ENCODE results near the gene ATE1. TPM values are rescaled to one million over a fixed set of nuclear protein-coding genes. Genes with fewer than 3 reads are reported as not detected.
"Not testable (repeated sequence)": the region's sequence is repeated elsewhere in the genome, so short reads cannot be mapped to it uniquely, and the experiment has no call there.

ATE1 gene
- total RNA-seq: 10 to 100 TPM; 31.4 to 47.9 (median 38.3) TPM

- Histone ChIP-seq H3K4me3 (peak within 1 kb of the TSS; percentile 78 to 100 (median 96)), H3K9me3 (no peaks in the 10 kb centered on the region), H3K27me3 (no peaks in the 10 kb centered on the region), H3K27ac (peak within 1 kb of the TSS; percentile 86 to 99 (median 97)), H3K36me3 (peaks cover 0 to 5% (median 0%) of the 10 kb centered on the region in 3 donors), H3K4me1 (peaks cover 0 to 28% (median 0%) of the 10 kb centered on the region in 4 donors)
- TF ChIP-seq POLR2A (IDR thresholded peaks at IDR 0.05) (peak; percentile 81 to 86), CTCF (IDR thresholded peaks at IDR 0.05) (no peak)
- peak; percentile 84 to 95 (median 93) for DNase-seq
Observed at GRCh38 chr10:121927841-121928527, at the start of gene ATE1. ATE1 (minus strand) TSS chr10:121928031; CDS start chr10:121927949, 82 bp downstream.

GRCh38 chr10:121976607-121977006 lies 48.8 kb upstream of the ATE1 start:
- TF ChIP-seq CTCF (IDR thresholded peaks at IDR 0.05): no peak
- no peak for TF ChIP-seq POLR2A (IDR thresholded peaks at IDR 0.05)
- no peaks in the 10 kb centered on the region for H3K36me3 ChIP-seq
- no peak for DNase-seq
- no peak overlapping the region for H3K4me3 ChIP-seq
- no peak overlapping the region for H3K27ac ChIP-seq
- H3K9me3 ChIP-seq: no peaks in the 10 kb centered on the region
- no peaks in the 10 kb centered on the region for H3K27me3 ChIP-seq
- H3K4me1 ChIP-seq: peaks cover 0 to 15% (median 6%) of the 10 kb centered on the region in 4 donors

GRCh38 chr10:121975295-121976086 lies 47.7 kb upstream of the ATE1 start:
- Histone ChIP-seq H3K9me3 (no peaks in the 10 kb centered on the region), H3K4me1 (peaks cover 0 to 15% (median 6%) of the 10 kb centered on the region in 4 donors), H3K36me3 (peaks cover 0 to 4% (median 0%) of the 10 kb centered on the region in 3 donors), H3K4me3 (peak overlapping the region; percentile 79 to 96 (median 88)), H3K27me3 (no peaks in the 10 kb centered on the region), H3K27ac (peak overlapping the region; percentile 92 to 98 (median 95))
- TF ChIP-seq CTCF (IDR thresholded peaks at IDR 0.05) (peak in 2 of 6 experiments; percentile 50 to 70), POLR2A (IDR thresholded peaks at IDR 0.05) (no peak)
- no peak for DNase-seq

GRCh38 chr10:121974535-121975294 lies 46.9 kb upstream of the ATE1 start, which contains the start of gene NSMCE4A:
NSMCE4A (minus strand) TSS chr10:121975217; CDS start chr10:121975165, 52 bp downstream.
- H3K27ac ChIP-seq: peak within 1 kb of the TSS; percentile 92 to 98 (median 95)
- TF ChIP-seq CTCF (IDR thresholded peaks at IDR 0.05) (peak in 4 of 6 experiments; percentile 11 to 80 (median 70)), POLR2A (IDR thresholded peaks at IDR 0.05) (peak; percentile 57 to 58)
- peak within 1 kb of the TSS; percentile 79 to 96 (median 88) for H3K4me3 ChIP-seq
- peaks cover 0 to 15% (median 6%) of the 10 kb centered on the region in 4 donors for H3K4me1 ChIP-seq
- no peaks in the 10 kb centered on the region for H3K27me3 ChIP-seq
- H3K36me3 ChIP-seq: peaks cover 0 to 12% (median 0%) of the 10 kb centered on the region in 3 donors
- H3K9me3 ChIP-seq: no peaks in the 10 kb centered on the region
- DNase-seq: peak; percentile 70 to 87 (median 87)

- no peak for DNase-seq
- H3K27ac ChIP-seq: peak overlapping the region; percentile 92 to 98 (median 95)
- H3K36me3 ChIP-seq: peaks cover 0 to 17% (median 0%) of the 10 kb centered on the region in 3 donors
- H3K4me1 ChIP-seq: peaks cover 0 to 15% (median 6%) of the 10 kb centered on the region in 4 donors
- no peaks in the 10 kb centered on the region for H3K9me3 ChIP-seq
- peak overlapping the region; percentile 79 to 96 (median 88) for H3K4me3 ChIP-seq
- TF ChIP-seq CTCF (IDR thresholded peaks at IDR 0.05): peak in 1 of 6 experiments; percentile 20
- TF ChIP-seq POLR2A (IDR thresholded peaks at IDR 0.05): no peak
- H3K27me3 ChIP-seq: no peaks in the 10 kb centered on the region
Observed at GRCh38 chr10:121974019-121974534, 46.2 kb upstream of the ATE1 start.

- not testable (repeated sequence) for H3K27ac ChIP-seq, H3K9me3 ChIP-seq, H3K4me3 ChIP-seq, H3K27me3 ChIP-seq, DNase-seq
- peaks cover 0 to 13% (median 3%) of the 10 kb centered on the region in 4 donors for H3K4me1 ChIP-seq
- H3K36me3 ChIP-seq: peaks cover 0 to 67% (median 0%) of the 10 kb centered on the region in 3 donors
Observed at GRCh38 chr10:121969086-121969485, 41.3 kb upstream of the ATE1 start.

Measured in Peyer's patch (tissue), 4 donors.